Smooth muscle cell of the brain vasculature (primary cell): ENCODE data around the gene MGME1.
"Not testable (repeated sequence)": the region's sequence is repeated elsewhere in the genome, so short reads cannot be mapped to it uniquely, and the experiment has no call there.

ENCODE experiments used
- DNase-seq: peaks from one replicate; pipeline ENCODE4 v3.0.0-alpha.2; 2012; ENCODE audit warnings: low read depth, low spot score

MGME1 gene

GRCh38 chr20:17959257-17959627 is 9.6 kb upstream of the MGME1 start:
- no peak for DNase-seq

DNA sequence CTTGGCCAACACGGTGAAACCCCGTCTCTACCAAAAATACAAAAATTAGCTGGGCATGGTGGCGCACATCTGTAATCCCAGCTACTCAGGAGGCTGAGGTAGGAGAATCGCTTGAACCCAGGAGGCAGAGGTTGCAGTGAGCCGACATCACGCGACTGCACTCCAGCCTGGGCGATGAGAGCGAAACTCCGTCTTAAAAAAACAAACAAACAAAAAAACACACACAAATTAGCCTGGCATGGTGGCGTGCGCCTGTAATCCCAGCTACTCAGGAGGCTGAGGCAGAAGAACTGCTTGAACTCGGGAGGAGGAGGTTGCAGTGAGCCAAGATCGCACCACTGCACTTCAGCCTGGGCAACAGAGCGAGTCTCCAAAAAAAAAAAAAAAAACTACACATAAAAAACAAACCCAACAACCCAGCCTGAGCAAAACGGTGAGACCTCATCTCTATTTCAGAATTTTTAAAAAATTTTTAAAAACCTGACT is 8.4 kb upstream of the MGME1 start:
- DNase-seq, result not testable (repeated sequence)

GRCh38 chr20:17960927-17961586 is 7.8 kb upstream of the MGME1 start:
- DNase-seq, result no peak

GRCh38 chr20:17961587-17961940 is 7.3 kb upstream of the MGME1 start:
- DNase-seq, result no peak

DNA sequence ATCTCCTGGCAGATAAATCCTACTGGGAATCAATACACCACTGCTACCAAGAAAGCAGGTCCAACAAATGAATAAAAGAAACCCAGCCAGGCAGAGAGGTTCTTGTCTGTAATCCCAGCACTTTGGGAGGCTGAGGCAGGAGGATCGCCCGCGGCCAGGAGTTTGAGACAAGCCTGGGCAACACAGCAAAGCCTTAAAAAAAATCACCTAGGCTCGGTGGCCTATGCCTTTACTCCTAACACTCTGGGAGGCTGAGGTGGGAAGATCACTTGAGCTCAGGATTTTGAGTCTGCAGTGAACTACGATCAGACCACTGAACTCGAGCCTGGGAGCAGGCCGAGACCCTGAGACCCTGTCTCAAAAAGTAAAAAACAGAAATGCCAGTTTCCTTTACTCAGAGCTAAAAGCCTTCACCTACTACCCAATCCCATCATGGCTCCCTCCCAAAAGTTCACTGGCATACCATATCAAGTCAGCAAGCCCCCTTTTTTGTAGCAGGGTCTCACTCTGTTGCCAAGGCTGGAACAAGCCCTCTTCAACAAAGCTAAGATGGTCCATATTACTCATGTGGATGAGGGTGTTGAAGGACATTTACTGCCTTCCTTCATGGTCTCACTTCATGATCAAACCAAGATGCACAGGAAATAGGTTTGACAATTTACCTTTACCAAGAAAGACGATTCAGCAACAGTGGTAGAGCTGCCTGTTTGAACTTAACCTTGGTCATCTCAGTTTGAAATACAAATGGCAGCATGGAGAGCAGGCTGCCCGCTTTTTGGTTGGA is 5.5 kb upstream of the MGME1 start:
- DNase-seq, result no peak

DNA sequence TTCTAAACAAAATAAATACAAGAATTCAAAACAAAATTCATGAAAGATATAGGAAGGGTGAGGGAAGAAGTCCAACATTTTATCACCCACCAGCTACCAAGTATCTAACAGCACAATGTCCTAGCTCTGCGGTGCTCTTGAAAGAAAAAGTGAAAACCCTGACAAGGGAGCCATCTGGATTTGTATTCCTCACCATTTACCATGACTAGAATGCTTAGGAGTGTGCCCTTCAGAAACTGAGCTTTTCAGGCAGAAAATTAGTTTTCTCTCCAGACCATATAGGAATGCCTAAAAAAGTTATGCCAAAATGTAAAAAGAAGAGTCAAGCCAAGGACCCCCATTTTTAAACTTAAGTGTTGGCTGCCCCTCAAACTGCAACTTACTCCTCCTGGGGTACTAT is 4.7 kb upstream of the MGME1 start:
- DNase-seq, result no peak

DNA sequence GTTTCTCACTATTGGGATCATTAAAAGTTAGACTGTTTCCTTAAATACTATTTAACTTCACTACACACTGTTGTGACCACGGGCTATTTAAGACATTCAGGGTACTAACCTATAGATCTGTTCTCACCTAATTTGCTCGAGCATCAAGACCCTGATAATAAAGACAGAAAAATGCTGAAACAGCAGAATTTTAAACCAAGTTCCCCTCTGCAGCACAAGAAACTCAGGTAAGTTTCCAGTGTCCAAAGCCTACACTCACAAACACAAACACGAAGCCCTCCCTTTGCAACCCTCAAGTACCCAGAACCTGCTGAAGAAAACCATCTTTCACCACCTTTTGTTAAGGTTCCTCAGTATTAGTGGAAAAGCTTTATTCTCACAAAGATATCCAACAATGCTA is 4.2 kb upstream of the MGME1 start:
- no peak for DNase-seq

- DNase-seq, result no peak
These were observed 3.6 kb upstream of the MGME1 start for GRCh38 chr20:17965042-17965697.

GRCh38 chr20:17966432-17967310 is 2.1 kb upstream of the MGME1 start:
- DNase-seq, result no peak

- no peak for DNase-seq
These were observed 1.1 kb upstream of the MGME1 start for GRCh38 chr20:17967521-17968365.

DNA sequence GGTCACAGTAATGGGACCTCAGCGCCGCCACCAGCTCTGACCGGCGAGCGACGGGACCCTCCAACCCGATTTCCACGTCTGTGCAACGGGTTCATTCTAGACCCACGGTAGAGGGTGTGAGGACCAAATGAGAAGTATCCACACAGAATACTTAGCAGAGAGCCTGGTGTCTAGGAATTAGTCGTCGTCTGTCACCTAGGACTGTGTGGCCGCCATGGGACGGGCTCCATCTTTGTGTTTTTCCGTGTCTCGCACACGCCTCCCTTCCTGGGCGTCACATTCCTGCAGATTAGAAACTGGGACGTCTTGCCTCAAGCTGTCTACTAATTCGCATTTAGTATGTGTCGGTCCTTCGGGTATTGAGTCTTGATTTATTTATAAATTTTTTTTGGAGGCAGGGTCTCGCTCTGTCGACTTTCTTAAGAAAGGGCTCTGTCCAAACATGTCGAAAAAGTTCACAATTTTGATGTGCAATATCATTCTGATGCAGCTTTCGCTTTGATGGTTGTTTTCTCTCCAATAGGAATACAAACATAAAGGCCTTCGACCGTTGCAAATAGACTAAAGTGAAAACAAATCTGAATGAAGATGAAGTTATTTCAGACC is 563 bp downstream of the MGME1 start:
- DNase-seq, result no peak

GRCh38 chr20:17969884-17970409 is 1.1 kb downstream of the MGME1 start:
- no peak for DNase-seq

DNA sequence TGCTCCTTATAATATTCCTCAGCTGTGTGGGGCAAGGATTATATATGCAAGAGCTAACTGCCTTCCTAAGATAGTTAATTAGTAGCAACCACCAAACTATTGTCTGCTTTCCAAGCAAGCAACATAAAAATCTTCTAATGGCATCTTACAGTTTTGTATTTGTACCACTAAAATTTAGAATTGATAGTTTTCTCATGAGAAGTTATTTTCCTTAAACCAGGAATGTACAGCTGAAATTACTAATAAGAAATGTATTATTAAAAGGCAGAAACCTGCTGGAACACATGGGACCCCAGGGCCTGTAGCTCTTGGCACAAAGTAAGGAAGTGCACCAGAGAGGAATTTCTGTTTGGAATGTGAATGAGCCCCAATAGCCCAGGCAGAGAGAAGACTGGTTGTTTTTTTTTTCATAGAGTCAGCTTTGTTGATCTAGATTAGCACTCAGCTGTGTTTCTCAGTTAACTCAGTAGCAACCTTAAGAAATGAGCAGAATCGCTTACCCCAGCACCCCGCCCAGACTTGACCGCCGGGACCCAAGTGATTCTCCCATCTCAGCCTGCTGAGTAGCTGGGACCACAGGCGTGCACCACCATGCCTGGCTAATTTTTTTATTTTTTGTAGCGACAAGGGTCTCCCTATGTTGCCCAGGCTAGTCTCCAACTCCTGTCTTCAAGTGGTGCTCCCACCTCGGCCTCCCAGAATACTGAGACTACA is 2.6 kb downstream of the MGME1 start:
- DNase-seq, result no peak

DNA sequence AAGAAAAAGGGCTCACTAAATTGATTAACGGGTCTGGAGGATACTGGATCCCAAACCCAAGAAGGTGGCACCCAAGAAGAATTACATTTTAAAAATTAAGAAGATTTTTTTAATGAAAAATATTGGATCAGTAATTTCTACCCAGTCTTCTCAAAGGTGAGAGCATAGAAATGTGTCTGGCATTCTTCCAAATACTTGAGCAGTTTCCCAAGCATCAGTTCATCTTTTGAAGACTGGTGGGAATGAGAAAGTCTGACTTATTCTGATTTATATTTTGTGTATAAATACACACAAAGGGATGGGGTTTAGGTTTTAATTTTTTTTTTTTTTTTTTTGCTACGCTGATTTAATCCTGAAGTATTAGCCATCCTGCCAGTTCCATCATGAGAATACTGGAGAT is 3.3 kb downstream of the MGME1 start:
- DNase-seq, result no peak

- no peak for DNase-seq
These were observed 7.5 kb downstream of the MGME1 start for GRCh38 chr20:17976305-17976704.

- no peak for DNase-seq
These were observed 16.7 kb downstream of the MGME1 start for GRCh38 chr20:17985388-17986018.

DNA sequence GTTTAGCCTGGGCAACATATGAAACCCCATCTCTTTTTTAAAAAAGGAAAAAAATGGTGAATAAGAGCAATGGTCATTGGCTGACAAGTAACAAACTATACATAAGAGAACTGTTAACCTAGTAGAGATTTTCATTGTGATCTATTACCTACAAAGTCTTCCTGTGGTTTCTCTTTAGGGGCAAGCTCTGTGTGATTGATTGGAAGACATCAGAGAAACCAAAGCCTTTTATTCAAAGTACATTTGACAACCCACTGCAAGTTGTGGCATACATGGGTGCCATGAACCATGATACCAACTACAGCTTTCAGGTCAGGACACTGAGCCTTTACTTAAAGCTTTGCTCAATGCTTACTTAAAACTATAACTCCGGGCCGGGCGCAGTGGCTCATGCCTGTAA is 19.2 kb downstream of the MGME1 start:
- no peak for DNase-seq

DNA sequence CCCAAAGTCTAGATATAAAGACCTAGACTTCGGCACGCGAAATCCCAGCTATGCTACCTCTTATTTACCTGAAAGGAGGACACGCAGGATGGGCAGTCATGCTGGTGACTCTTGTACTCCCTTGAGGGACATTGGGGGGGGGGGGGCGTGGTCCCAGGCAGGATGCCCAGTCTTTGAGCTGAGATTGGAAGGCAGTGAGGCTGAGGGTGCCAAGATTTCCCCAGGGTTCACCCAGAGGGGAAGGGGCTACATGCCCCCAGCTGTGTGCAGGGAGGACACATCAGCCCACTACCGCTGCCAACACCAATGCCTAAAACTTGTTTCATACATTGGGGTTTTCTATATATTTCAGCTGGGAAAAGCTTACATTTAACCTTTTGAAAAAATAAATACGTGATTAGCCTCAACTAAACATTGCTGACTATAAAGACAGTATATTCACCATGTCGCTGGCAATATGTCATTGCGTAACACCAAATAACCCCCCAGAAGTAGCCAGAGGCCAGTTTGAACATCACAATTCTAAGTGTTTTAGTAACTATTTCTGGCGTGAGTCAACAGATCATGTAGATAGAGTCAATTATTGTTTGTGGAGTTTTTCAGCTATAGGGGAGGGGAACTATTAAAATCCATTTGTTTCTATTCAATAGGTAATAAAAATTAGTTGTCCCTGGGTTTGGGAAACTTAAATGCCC is 21.6 kb downstream of the MGME1 start:
- no peak for DNase-seq
